GM12878 (cell line): Measurements from ENCODE around the gene MRPS35. TPM values are rescaled to one million over a fixed set of nuclear protein-coding genes. Genes with fewer than 3 reads are reported as not detected.

Source experiments
- ATAC-seq: fragments of 200-7000 bp; cut with Tn5 transposase; 3 replicates; pipeline ENCODE4 v1.9.1; 2020; ENCODE audit warnings: mild to moderate bottlenecking, moderate library complexity
- BruUV-seq: library from RNA; stranded (reverse); fragments of 400-500 nt; replicated peaks from 2 replicates; lab custom pipeline; 2021; lab: Mats Ljungman, UMichigan
- CTCF ChIA-PET: fragments of 300-600 bp; sonication (Branson Sonifier 250); formaldehyde crosslinking; extraction: SDS; loops from one replicate; lab custom pipeline; 2021; ENCODE audit warnings: inconsistent platforms; lab: Yijun Ruan, JAX
- POLR2A ChIA-PET: fragments of 350-600 bp; formaldehyde crosslinking; extraction: SDS; loops from one replicate; lab custom pipeline; 2021; ENCODE audit warnings: inconsistent platforms; lab: Charles Lee
- RAD21 ChIA-PET: fragments of 300-600 bp; sonication (Branson Sonifier 250); formaldehyde crosslinking; loops from one replicate; lab custom pipeline; 2023; ENCODE audit warnings: antibody characterized with exemption; ENCODE audit not compliant: unreplicated experiment; lab: Charles Lee
- SMC1A ChIA-PET: fragments of 300-600 bp; sonication (Branson Sonifier 250); formaldehyde crosslinking; loops from one replicate; lab custom pipeline; 2023; ENCODE audit not compliant: unreplicated experiment, uncharacterized antibody; lab: Charles Lee
- DNase-seq: peaks from one replicate; pipeline ENCODE4 v3.0.0-alpha.2; 2011; ENCODE audit warnings: low read depth, low spot score
- FAIRE-seq: peaks from 3 replicates; lab custom pipeline; 2011; peaks lifted over from hg19 to GRCh38; lab: Jason Lieb, UNC
- H2AFZ ChIP-seq: 2 replicates; pipeline ENCODE4 v1.6.0; 2011; ENCODE audit warnings: low read depth, low read length, control low read depth; ENCODE audit not compliant: control insufficient read depth
- H3K27ac ChIP-seq: 2 replicates; pipeline ENCODE4 v1.5.1; 2011; ENCODE audit warnings: control low read depth; ENCODE audit not compliant: control insufficient read depth, insufficient read depth
- H3K27me3 ChIP-seq, 2 experiments: replicated peaks in 1 of 2; 2 replicates each; pipeline versions ENCODE4 v1.6.0 to v1.6.1; 2011; ENCODE audit warnings: low read length in 1 of 2; ENCODE audit not compliant: control insufficient read depth in 2 of 2, insufficient read depth in 2 of 2
- H3K36me3 ChIP-seq, 2 experiments: 2 replicates each; pipeline ENCODE4 v1.5.1; 2011; ENCODE audit warnings: low read length in 1 of 2; ENCODE audit not compliant: control insufficient read depth in 2 of 2, insufficient read depth in 2 of 2
- H3K4me1 ChIP-seq: 2 replicates; pipeline ENCODE4 v1.6.1; 2011; ENCODE audit warnings: mild to moderate bottlenecking, low read length, moderate library complexity, mixed read lengths; ENCODE audit not compliant: control insufficient read depth, insufficient read depth
- H3K4me2 ChIP-seq: 2 replicates; pipeline ENCODE4 v1.6.0; 2011; ENCODE audit warnings: control low read depth; ENCODE audit not compliant: control insufficient read depth, insufficient read depth
- H3K4me3 ChIP-seq: fragments of 200-600 bp; sonication (generic); 2 replicates; pipeline ENCODE4 v1.5.1; 2016
- H3K79me2 ChIP-seq: 2 replicates; pipeline ENCODE4 v1.6.0; 2011; ENCODE audit warnings: low read length; ENCODE audit not compliant: control insufficient read depth, insufficient read depth
- H3K9ac ChIP-seq: 2 replicates; pipeline ENCODE4 v1.8.0; 2011; ENCODE audit warnings: low read length, control low read depth, mixed read lengths; ENCODE audit not compliant: control insufficient read depth, insufficient read depth
- H3K9me3 ChIP-seq: replicated peaks from 3 replicates; pipeline ENCODE4 v1.5.1; 2011; ENCODE audit warnings: mild to moderate bottlenecking, low read length; ENCODE audit not compliant: control insufficient read depth, insufficient read depth
- H4K20me1 ChIP-seq: 2 replicates; pipeline ENCODE4 v1.6.0; 2011; ENCODE audit not compliant: control insufficient read depth, insufficient read depth
- FOXM1 ChIP-seq: IDR thresholded peaks from 2 replicates; pipeline ENCODE4 v1.6.1; 2012; ENCODE audit warnings: low read depth, mild to moderate bottlenecking, inconsistent platforms, low read length, moderate library complexity
- JUNB ChIP-seq: IDR thresholded peaks from 2 replicates; pipeline ENCODE4 v1.6.1; 2016; ENCODE audit warnings: antibody characterized with exemption, mild to moderate bottlenecking
- NR2C1 ChIP-seq: fragments of 450-650 bp; IDR thresholded peaks from 2 replicates; pipeline ENCODE4 v1.6.1; 2017; ENCODE audit warnings: antibody characterized with exemption, mild to moderate bottlenecking, moderate library complexity
- NR2F1 ChIP-seq: fragments of 450-650 bp; conservative IDR thresholded peaks from 2 replicates; pipeline ENCODE4 v1.6.1; 2017; ENCODE audit warnings: mild to moderate bottlenecking
- PBX3 ChIP-seq: IDR thresholded peaks from 2 replicates; pipeline ENCODE4 v1.6.1; 2011; ENCODE audit warnings: mild to moderate bottlenecking, low read depth, low read length, moderate library complexity; ENCODE audit not compliant: insufficient replicate concordance
- RAD51 ChIP-seq: fragments of 450-650 bp; IDR thresholded peaks from 2 replicates; pipeline ENCODE4 v1.6.1; 2016; ENCODE audit warnings: moderate library complexity, mild to moderate bottlenecking, inconsistent platforms
- RB1 ChIP-seq: fragments of 450-650 bp; formaldehyde crosslinking; IDR thresholded peaks from 2 replicates; pipeline ENCODE4 v1.6.1; 2017; ENCODE audit warnings: mild to moderate bottlenecking, borderline replicate concordance
- RELA ChIP-seq: fragments of 450-650 bp; IDR thresholded peaks from 2 replicates; pipeline ENCODE4 v1.8.0; 2014; ENCODE audit warnings: borderline replicate concordance; ENCODE audit not compliant: partially characterized antibody
- SIX5 ChIP-seq: IDR thresholded peaks from 2 replicates; pipeline ENCODE4 v1.6.1; 2011; ENCODE audit warnings: mild to moderate bottlenecking, low read depth, low read length, moderate library complexity; ENCODE audit not compliant: severe bottlenecking
- ZNF274 ChIP-seq: IDR thresholded peaks from one replicate; pipeline ENCODE4 v1.8.0; 2011; ENCODE audit not compliant: insufficient read length, insufficient read depth
- ZNF687 ChIP-seq: fragments of 450-650 bp; IDR thresholded peaks from 2 replicates; pipeline ENCODE4 v1.6.1; 2017; ENCODE audit warnings: mild to moderate bottlenecking, moderate library complexity
- WGBS: methylation state at CpG from one replicate; pipeline ENCODE4 v1.1.6; 2016; ENCODE audit warnings: low lambda C conversion rate; ENCODE audit not compliant: insufficient replicate concordance, insufficient coverage; ENCODE audit errors: missing lambda C conversion rate; 5-methylcytosine and 5-hydroxymethylcytosine counted together
- in situ Hi-C: fragments of 300-500 bp; cut with MboI; formaldehyde crosslinking; loops from 9 replicates; pipeline ENCODE4 v1.14.3; 2018; ENCODE audit warnings: mixed read lengths
- intact Hi-C: fragments of 100-400 bp; cut with micrococcal nuclease; formaldehyde crosslinking; loops from one replicate; pipeline ENCODE4 v1.14.2; 2022; ENCODE audit not compliant: unreplicated experiment
- polyA plus RNA-seq, 11 experiments: library from polyadenylated mRNA; depleted of rRNA in 4 of 11; unstranded in 6 of 11; stranded (reverse) in 5 of 11; fragments of >200 nt; fragmentation: Nextera tagmentation in 4 of 11; fragmentation: Illumina TruSeq in 1 of 11; extraction: Ambion mirVana in 4 of 11; extraction: Trizol in 1 of 11; gene quantifications; 1 replicate in 1 of 11; 2 replicates in 10 of 11; pipeline versions ENCODE4 v1.2.1 to v1.2.3, GENCODE V29; 2011 to 2016; ENCODE audit warnings: inconsistent platforms in 2 of 11, missing spikeins in 2 of 11, low read depth in 1 of 11
- total RNA-seq, 4 experiments: library from RNA; depleted of rRNA in 3 of 4; stranded (reverse); fragments of >200 nt in 3 of 4; fragmentation: Illumina TruSeq in 1 of 4; extraction: Trizol in 1 of 4; gene quantifications; 2 replicates each; pipeline versions ENCODE4 v1.2.1 to v1.2.3, GENCODE V29; 2013 to 2021

The MRPS35 gene
- total and polyA plus RNA-seq, 10 of the 15 experiments (the other 5 are each of a cell fraction or from before 2014, with no cell fraction given): 45.7 to 111 (median 67.1) TPM

- H3K9ac ChIP-seq: no peak overlapping the region
- WGBS: 91% methylated on average over 3 of the region's 3 CpGs
- no peak for ATAC-seq
Measured at GRCh38 chr12:27766587-27766986, 56.0 kb downstream of the MRPS35 start.

More at GRCh38 chr12:27766587-27766986, 56.0 kb downstream of the MRPS35 start:
- Histone ChIP-seq H3K9me3 (no peaks in the 10 kb centered on the region), H3K27ac (no peak overlapping the region), H4K20me1 (no peaks in the 10 kb centered on the region), H2AFZ (no peak overlapping the region), H3K27me3 (no peaks in the 10 kb centered on the region), H3K4me2 (no peak overlapping the region), H3K36me3 (no peaks in the 10 kb centered on the region), H3K79me2 (no peaks in the 10 kb centered on the region), H3K4me1 (peaks cover under 1% of the 10 kb centered on the region; the same call in 1 of the 2 replicates), H3K4me3 (no peak overlapping the region)
- RAD21 ChIA-PET: no interaction called here
- CTCF ChIA-PET: interaction anchor here (0.9 kb wide), 1 partner anchor 11 kb away, joined by 3 read pairs; no protein-coding TSS in a partner anchor
- in situ Hi-C loops (no loop called here), intact Hi-C loops (no loop called here)
- no peak for TF ChIP-seq PBX3
- TF ChIP-seq NR2C1: no peak
- no peak for TF ChIP-seq NR2F1
- TF ChIP-seq RELA: no peak
- no peak for TF ChIP-seq RB1
- no peak for TF ChIP-seq ZNF687
- TF ChIP-seq RAD51: no peak
- no peak for TF ChIP-seq SIX5
- no peak for TF ChIP-seq FOXM1
- no peak for TF ChIP-seq JUNB
- no peak for TF ChIP-seq ZNF274
- no peak for FAIRE-seq
- BruUV-seq: no TSS peak
- SMC1A ChIA-PET: interaction anchor here (1.1 kb wide), 1 partner anchor 95 kb away, joined by 3 read pairs; no protein-coding TSS in a partner anchor
- DNase-seq: no peak
- POLR2A ChIA-PET: no interaction called here
